ENCODE results near the gene FNDC5.
A peak's percentile ranks its signal among the peaks of the same experiment; 100 is the strongest.

DNA sequence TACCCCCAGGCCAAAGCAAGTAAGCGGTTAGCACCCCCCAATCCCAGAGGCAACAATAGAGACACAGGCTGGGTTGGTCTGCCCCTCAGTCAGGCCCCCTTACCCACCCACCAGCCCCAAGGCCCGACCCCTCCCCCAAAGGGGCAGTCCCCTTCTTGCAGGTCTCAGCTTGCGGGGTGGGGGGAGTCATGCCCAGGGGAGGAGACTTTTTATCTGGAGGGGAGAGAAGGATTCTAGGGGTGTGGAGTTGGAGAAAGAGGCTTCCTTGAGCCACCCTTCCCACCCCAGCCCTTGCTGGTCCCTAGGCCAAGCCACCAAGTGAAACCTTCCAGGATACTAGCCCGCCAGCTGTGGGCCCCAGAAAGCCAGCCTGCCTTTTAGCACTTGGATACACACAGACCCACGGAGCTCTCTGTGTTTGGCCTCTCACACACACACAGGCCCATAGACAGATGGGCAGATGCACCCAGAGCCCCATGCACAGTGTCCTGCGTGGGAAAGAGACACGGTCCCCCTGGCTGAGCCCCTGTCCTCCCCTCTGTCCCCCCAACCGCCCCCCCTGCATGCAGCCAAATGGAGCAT, 23.4 kb upstream of the FNDC5 start:
- TF ChIP-seq, protein P1, sequence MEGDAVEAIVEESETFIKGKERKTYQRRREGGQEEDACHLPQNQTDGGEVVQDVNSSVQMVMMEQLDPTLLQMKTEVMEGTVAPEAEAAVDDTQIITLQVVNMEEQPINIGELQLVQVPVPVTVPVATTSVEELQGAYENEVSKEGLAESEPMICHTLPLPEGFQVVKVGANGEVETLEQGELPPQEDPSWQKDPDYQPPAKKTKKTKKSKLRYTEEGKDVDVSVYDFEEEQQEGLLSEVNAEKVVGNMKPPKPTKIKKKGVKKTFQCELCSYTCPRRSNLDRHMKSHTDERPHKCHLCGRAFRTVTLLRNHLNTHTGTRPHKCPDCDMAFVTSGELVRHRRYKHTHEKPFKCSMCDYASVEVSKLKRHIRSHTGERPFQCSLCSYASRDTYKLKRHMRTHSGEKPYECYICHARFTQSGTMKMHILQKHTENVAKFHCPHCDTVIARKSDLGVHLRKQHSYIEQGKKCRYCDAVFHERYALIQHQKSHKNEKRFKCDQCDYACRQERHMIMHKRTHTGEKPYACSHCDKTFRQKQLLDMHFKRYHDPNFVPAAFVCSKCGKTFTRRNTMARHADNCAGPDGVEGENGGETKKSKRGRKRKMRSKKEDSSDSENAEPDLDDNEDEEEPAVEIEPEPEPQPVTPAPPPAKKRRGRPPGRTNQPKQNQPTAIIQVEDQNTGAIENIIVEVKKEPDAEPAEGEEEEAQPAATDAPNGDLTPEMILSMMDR (conservative IDR thresholded peaks at IDR 0.05; ENCODE audit: low read depth in 2 of 2): no peak
- TF ChIP-seq EZH2phosphoT487 (IDR thresholded peaks at IDR 0.05; ENCODE audit: unreplicated experiment): no peak
- TF ChIP-seq CREB1 (CRISPR knock-in tag; IDR thresholded peaks at IDR 0.05; ENCODE audit: low read depth): no peak
- TF ChIP-seq EZH2 (IDR thresholded peaks at IDR 0.05; ENCODE audit: low read depth, unreplicated experiment): no peak
- 0 out of 2 replicates have a peak, but pooled peaks have one; percentile 8 for TF ChIP-seq POLR2AphosphoS5 (IDR thresholded peaks at IDR 0.05; ENCODE audit: low read depth)
- no peak for TF ChIP-seq NANOG (IDR thresholded peaks at IDR 0.05; ENCODE audit: borderline replicate concordance)
- TF ChIP-seq ZNF331 (CRISPR knock-in tag; IDR thresholded peaks at IDR 0.05; ENCODE audit: low read depth): no peak
- no peak for TF ChIP-seq JUNB (IDR thresholded peaks at IDR 0.05; ENCODE audit: unreplicated experiment)
- TF ChIP-seq REST (IDR thresholded peaks at IDR 0.05; ENCODE audit: unreplicated experiment): no peak
- TF ChIP-seq ZNF114 (CRISPR knock-in tag; IDR thresholded peaks at IDR 0.05): no peak
- TF ChIP-seq ETS1 (IDR thresholded peaks at IDR 0.05): no peak
- no peak for TF ChIP-seq STAT1 (IDR thresholded peaks at IDR 0.05; ENCODE audit: unreplicated experiment)
- TF ChIP-seq ZNF462 (CRISPR knock-in tag; IDR thresholded peaks at IDR 0.05): no peak

Data from GM23338 (cell line).